HEK293 (cell line): ENCODE data around the gene CLCA1.

ENCODE experiments used
- ZFP3 ChIP-seq: fragments of 450-650 bp; formaldehyde crosslinking; IDR thresholded peaks from 2 replicates; pipeline ENCODE4 v1.5.1; 2016; ENCODE audit warnings: low read depth, missing biosample characterization, missing genetic modification characterization
- TF ChIP-seq, protein P1 (sequence below): fragments of 450-650 bp; formaldehyde crosslinking; IDR thresholded peaks from 2 replicates; pipeline ENCODE4 v1.5.1; 2016; ENCODE audit warnings: missing biosample characterization, missing genetic modification characterization

DNA sequence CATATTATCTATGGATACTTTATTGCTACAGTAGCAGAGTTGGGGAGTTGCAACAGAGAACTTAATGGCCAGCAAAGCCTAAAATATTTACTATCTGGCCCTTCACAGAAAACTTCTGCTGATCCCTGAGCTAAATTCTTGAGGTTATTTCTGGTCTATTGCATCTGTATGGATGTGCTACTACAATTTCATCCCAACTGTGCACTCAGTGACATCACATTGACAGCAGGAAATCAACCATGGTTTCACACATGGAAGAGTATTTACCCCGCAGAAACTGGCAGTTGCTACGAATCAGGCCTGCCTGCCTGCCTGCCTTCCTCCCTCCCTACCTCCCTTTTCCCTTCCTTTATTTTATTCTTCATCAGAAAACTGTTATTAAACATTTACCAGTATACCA lies 32.7 kb upstream of the CLCA1 start:
- no peak for TF ChIP-seq ZFP3 (tag by site-specific recombination)
- TF ChIP-seq, protein P1, sequence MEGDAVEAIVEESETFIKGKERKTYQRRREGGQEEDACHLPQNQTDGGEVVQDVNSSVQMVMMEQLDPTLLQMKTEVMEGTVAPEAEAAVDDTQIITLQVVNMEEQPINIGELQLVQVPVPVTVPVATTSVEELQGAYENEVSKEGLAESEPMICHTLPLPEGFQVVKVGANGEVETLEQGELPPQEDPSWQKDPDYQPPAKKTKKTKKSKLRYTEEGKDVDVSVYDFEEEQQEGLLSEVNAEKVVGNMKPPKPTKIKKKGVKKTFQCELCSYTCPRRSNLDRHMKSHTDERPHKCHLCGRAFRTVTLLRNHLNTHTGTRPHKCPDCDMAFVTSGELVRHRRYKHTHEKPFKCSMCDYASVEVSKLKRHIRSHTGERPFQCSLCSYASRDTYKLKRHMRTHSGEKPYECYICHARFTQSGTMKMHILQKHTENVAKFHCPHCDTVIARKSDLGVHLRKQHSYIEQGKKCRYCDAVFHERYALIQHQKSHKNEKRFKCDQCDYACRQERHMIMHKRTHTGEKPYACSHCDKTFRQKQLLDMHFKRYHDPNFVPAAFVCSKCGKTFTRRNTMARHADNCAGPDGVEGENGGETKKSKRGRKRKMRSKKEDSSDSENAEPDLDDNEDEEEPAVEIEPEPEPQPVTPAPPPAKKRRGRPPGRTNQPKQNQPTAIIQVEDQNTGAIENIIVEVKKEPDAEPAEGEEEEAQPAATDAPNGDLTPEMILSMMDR, result no peak
